Activated T-cell treated with anti-CD3 and anti-CD28 coated beads for 48 hours (primary cell): ENCODE results near the gene ARMC2.
A peak's percentile ranks its signal among the peaks of the same experiment; 100 is the strongest.
"Not testable (repeated sequence)": the region's sequence is repeated elsewhere in the genome, so short reads cannot be mapped to it uniquely, and the experiment has no call there.

ENCODE experiments used
- DNase-seq: peaks from one replicate; pipeline ENCODE4 v3.0.0-alpha.2; 2020; ENCODE audit warnings: low read depth

The ARMC2 gene

DNA sequence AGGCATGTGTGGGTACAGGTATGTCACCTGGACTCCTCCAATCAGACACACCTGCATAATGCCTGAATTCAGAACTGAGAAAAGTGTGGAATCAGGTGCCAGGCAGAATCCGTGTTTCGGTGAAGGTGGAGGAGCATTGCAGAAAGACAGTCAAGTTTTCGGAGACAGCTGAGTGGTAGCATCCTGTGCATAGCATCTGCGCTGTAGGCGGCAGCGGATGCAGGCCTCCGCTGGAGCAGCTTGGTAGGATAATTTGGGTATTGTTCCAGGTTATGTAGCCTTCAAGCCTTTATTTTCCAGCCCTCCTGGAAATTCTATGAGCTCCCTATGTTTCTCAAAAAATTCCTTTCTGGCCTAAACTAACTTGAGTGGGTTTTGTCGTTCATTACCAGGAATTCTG, 15.5 kb upstream of the ARMC2 start:
- DNase-seq = no peak

DNA sequence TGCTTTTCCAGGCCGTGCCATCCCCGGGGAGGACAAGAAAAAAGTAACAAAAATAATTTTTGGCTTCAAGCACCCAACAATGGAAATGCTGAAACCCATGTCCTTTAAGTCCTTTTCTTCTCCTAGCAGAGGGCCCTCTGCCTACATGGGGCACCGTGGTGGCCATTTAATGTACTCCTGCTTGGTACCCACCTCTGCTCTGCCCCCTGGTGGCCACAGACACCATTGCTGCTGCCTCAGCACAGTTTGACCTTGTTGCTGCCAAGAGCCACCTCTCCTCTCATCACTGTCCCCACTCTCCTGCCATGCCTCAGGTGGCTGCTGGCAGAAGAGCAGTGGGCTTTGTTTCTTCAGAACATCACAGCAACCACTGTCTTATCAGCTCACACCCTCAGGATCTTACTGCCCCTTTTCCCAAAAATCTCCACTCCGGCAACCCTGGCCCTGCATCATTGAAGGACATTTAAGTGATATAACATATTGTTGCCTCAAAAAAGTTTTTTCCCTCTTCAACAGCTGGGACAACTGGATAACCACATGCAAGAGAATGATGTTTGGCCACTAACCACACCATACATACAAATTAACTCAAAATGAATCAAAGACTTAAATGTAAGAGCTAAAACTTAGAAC, 12.9 kb upstream of the ARMC2 start:
- DNase-seq = peak; percentile 74

DNA sequence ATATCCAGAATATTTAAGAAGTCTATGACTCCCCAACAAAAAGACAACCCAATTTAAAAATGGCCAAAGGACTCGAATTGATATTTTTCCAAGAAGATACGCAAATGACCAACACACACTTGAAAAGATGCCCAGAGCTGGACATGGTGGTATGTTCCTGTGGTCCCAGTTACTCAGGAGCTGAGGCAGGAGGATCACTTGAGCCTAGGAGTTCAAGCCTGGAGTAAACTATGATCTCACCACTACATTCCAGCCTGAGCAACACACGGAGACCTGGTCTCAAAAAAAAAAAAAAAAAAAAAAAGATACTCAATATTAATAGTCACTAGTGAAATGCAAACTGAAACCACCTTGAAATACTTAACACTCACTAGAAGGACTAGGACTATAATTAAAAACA, 12.2 kb upstream of the ARMC2 start:
- no peak for DNase-seq

DNA sequence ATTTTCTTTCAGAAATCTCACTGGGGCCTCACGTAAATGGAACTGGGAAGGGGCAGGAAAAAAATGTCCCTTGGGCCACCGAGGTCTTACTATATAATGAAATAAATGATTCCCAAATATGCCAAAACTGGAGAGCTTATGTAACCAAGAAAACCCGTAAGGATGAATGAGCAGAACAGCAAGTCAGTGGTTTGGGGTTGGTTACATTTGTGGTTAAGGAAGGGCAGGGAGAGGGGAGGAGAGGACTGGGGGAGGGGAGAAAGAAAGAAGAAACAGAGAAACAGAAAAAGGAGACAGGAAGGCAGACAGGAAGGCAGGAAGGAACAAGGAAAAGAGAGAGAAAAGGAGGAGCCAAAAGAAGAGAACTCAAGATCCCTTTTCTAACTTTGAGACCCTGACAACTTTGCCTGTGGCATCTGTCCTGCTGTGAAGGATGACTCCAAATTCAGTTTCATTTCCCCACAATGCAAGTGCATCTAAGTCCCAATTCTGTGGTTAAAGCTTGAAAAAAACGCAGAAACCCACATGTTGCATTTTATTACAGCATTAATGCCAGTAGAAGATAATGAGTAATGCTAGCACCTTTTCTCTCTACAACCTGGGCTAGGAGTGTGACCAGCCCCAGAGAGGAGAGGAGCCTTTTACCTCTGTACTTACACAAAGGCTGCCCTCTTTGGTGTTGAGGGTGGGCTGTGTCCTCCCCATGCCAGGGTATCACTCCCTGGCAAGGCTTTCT, 10.8 kb upstream of the ARMC2 start:
- no peak for DNase-seq

DNA sequence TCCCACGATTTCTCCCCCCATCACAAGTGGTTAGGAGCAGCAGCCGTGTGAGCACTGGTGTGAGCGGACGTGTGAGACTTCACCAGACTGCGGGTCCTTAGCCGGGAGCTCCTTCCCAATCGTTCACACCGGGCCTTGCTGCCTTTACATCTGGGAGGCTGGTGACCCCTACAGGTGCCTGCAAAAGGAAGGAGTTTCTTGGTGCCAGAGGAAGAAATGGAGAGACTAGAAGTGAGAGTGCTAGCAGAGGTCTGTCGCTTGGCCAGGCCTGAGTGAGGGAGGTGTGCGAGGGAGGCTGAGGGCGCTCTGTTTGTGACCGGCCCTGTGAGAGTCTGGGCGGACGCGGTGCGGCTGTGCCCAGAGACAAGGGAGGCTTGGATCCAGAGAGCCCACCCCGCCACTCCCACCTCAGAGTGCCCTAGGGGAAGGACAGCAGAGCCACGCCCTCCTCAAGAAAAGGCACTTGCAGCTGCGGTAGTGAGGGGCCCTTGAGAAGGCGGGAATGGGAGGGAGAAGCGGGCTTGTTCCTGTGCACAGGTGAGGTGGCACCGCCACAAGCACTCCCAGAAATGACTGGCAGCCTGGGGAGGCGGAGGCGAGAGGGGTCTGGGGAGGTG, 10.0 kb upstream of the ARMC2 start:
- no peak for DNase-seq

DNA sequence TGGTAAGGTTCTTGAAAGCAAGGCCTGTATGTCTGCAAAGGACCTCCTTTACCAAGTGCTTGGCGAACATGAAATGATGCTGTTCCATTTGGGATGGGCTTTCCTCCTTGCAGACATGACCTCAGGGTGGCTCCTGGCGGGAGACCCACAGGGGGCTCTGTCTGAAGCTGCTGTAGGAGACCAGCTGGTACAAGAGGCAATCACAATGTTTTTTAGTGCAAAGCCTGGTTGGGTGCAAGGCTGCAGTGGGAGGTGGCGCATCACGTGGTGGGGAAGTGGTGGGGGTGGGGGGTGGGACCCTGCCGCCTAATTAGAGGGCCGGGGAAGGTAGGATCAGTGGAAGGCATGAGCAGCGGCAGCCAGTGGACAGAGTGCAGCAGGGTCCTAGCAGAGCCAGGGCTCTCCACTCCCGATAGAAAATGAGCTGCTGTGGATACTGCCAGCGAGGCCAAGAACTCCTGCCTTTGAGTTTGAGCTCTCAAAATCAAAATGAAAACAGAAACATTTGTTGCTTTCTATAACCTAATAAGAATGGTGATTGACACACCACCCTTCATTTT, 9.1 kb upstream of the ARMC2 start:
- DNase-seq = no peak

DNA sequence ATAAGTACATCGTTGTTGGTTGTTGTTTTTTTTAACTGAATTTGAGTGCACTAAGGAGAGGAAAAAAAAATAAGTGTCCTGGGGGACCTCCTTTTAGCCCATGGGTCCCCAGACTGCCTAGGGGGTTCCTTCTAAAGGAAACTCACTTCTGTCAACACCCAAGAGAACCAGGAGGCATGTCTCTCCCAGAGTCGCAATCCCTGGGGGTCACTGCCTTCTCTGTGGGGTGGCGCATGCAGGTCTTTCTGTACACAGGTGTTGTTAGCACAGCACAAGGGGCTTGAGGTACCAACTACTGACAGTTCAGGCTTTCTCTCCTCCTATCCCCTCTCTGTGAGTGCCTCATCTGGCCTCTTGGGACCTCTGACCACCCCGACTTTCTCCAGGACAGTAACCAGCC, 7.3 kb upstream of the ARMC2 start:
- no peak for DNase-seq

DNA sequence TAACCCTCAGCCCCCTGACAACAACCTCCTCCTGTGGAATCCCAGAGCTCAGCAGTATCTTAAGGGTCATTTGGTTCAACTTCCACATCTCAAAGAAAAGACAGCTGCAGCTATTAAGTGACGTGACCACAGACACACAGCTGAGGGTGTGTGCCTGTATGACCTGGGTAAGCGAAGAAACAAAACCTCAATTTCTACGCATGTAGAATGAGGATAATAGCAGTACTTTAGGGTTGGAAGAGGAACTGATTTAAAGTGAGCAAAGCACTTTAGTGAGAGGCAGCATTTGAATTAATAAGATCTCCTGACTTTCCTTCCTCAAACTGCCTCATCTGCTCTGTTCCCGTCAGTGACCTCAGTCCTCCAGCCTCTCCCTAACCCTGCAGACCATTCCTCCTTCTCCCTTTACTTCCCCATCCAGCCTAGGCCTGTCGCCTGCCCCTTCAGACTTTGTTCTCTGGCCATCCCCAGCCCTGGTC, 6.8 kb upstream of the ARMC2 start:
- no peak for DNase-seq

DNA sequence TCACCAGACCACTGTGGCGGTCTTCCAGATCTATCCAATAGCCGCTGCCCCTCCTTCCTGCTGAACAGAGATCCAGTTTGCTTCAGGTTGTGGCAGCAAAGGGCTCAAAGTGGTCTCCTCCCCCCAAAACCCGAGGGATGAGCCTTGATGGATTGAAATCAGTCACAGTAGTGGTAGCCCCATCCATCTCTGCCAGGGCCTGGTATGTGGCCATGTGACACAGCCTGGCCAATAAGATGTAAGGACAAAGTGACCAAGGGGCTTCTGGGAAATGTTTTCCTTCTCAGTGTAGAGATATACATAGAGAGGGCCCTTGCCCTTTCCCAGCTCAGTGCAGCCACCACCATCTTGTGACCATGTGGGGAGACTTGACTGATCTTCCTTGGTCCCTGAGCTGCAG, 4.1 kb upstream of the ARMC2 start:
- no peak for DNase-seq

DNA sequence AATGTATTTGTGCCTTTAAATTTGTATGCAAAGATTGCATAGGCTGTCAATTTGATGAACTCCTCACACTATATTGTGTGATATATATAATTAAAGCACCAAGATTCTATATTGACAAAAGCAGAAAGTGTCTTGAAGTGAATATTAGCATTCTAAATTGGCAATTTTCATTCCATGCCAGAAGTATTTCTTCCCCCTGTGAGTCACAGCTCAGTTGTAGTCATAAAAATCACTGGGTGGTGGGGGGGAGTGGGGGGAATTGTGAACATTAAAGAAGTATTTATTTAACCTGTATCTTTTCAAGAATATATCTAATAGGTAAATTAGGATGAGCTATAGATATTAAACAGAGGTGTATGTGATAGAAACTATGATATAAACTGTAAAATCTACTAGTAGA, 3.1 kb upstream of the ARMC2 start:
- DNase-seq = no peak

DNA sequence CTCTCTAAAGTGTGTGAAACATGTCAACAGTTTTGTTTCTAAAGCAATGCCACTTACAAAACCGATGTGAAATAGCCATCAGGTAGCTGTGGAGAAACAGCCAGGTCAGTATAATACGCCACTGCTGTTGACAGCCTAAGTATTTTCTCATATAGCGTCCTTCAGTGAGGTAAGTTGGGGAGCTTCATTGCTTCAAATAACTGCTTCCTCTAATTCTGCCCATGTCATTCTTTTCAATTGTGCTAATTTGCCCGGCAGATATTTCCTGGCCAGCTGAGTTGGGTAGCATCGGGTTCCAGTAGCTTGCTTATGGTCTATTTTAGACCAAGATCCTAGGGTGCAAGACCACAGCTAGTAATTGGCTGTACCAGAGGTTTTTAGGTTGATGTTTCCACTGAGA, 2.1 kb upstream of the ARMC2 start:
- no peak for DNase-seq

DNA sequence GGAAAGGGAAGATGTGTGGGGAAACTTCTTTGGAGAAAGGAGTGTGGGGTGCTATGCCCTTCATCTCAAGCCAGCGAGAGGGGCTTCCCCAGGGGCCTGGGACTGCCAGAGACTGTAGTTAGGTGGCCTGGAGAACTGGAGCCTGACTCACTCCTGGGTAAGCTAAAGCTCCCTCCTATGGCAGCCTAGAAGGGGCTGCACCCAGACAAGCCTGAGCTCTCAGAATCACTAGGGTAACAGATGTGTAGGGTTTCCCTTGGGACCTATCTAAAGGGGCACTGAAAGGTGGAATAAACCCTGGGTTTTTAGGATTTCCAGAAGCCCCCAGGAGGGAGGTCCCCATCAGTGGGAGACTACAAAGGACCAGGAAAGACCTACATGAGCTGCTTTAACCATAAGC, 1.6 kb upstream of the ARMC2 start:
- DNase-seq = no peak

DNA sequence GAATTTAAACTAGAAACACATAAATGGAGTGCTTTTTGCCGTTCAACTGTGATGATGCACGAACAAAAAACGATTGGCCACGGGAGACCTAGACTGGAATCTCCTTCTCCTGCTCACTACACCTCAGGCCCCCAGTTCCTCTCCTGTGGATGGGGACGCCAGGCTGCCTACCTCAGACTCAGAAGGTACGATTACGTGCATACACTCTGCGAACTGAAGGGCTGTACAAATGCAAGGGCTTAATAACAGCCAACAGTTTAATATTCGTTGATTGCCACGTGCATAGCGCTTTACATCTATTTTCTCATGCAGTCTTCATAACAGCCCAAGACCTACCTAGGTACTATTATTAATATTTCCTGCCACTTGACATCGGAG, 495 bp upstream of the ARMC2 start:
- DNase-seq = no peak

DNA sequence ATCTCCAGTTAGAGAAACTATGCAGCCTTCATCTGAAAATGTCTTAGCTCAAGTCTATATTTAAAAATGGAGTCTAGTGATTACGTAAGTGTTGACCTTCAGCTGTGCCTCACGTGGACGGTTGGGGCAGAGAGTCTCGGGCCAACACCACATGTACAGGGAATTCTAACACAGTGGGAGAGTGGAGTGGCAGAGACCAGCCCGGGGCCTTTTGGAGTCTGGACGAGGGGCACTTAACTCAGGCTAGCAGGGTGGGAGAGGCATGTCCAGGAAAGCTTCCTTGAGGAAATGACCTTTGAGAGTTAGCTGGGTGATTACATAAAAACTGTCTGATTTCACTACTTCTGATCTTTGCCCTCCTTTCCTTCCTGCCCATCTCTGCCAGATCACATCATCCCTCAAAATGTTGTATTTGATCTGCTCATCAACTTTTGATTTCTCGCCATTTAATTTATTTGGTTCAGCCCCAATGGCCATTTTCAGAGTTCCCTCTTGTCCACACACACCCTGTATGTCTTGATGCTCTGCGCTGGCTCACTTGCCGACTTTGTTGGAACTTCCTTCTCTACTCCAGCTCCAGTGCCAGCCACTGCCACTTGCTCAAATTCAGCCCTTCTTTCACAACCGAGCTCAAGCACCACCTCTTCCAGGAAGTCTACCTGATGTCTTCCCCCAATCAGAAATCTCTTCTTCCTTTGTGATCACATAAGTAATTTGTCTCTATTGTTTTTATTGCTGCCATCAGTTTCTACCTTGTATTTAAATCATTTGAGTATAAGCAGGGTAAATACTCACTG, 2.6 kb downstream of the ARMC2 start:
- DNase-seq = no peak

DNA sequence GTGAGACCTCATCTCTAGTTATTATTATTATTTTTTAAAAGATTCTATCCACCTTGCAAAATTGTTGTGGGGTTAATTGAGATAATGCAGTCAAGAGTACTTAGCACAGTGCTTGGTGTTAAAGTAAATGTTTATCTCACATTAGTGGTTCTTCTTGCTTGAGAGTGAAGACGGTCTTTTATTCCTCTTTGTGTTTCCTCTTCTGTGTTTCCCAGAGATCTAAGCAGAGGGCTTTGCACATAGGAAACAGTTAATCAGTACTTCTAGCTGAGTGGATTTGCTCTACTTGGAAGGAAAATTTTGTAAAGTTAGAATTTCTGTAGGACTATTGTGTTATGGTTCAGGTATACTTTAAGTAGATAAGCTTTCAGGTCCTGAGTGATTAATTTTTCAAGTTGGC, 3.5 kb downstream of the ARMC2 start:
- DNase-seq = no peak

DNA sequence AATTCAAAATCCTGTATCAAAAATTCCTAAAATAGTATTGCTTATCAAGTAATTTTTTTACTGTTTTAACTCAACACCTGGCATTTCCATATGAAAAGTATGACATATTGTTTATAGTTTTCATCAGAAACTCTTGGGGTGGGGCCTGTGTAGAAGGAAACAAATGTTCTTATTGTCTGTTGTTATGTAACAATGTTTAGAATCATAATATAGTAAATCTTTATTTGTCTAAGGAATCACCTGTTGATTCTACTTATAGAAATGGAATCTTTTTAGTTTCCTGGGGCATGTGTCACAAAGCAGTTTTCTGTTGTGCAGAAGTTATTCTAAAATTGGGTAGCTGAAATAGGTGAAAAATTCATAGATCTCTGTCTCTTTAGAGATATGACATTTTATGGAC, 4.9 kb downstream of the ARMC2 start:
- DNase-seq = no peak

DNA sequence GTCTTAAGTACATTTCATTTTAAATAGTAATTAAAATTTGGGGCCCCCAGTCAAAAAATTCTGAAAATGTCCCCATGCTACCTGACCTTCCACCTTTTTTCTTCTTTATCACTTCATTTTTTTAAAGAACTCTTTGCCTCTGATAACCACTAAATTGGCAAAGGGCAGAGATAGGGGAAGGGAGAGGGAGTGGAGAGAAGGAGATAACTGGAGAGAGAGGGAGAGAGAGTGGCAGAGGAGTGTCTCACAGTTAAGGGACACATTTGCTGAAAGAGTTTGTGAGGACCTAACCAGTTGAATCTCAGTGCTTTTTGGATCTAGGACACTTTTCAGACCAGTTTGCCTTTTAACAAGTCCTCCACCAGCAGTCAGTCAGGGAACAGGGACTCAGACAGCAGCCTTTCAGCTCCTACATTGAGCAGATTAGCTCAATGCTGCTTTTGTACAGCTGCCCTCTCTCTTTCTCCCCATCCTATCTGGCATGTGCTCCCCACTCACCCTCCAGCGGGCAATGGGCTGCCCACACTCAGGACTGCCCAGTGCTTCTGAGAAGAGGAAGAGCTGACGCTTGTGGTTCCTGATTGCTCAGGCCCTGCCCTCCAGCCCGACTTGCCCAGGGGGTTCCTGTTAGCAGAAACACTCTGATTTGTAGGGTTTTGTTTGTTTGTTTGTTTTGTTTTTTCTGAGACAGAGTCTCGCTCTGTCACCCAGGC, 14.4 kb downstream of the ARMC2 start:
- no peak for DNase-seq

DNA sequence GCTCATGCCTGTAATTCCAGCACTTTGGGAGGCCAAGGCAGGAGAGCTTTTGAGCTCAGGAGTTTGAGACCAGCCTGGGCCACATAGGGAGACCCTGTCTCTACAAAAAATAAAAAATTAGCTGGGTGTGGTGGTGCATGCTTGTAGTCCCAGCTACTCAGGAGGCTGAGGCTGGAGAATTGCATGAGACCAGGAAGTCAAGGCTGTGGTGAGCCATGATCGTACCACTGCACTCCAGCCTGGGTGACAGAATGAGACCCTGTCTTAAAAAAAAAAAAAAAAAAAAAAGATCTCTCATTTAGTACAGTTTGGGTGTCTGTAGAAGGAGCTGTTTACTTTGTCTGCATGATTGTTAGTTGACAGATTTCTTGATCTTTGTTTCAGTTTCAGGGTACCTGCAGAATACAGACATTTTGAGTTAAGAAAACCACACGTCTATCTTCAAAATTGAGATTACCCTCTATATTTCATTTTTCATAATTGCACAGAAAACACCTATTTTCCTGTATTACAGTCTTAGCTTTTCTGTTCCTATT, 17.6 kb downstream of the ARMC2 start:
- not testable (repeated sequence) for DNase-seq

DNA sequence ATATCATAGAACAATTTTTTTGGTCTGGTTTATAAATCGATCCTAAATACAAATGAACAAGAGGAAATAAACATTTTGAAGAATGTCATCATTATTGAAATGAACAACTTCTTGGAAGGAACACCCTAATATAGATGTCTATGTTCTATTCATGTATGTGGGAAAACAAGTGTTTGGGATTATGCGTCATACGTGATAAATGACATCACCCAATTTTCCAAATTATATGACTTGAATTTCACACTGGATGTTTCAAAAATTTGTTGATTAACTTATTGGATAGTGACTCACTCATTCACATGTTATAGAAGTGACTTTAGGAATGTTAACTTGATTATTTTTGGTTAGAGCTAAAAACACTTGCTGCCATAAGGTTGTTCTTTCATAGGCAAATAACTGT, 18.6 kb downstream of the ARMC2 start:
- DNase-seq = no peak

DNA sequence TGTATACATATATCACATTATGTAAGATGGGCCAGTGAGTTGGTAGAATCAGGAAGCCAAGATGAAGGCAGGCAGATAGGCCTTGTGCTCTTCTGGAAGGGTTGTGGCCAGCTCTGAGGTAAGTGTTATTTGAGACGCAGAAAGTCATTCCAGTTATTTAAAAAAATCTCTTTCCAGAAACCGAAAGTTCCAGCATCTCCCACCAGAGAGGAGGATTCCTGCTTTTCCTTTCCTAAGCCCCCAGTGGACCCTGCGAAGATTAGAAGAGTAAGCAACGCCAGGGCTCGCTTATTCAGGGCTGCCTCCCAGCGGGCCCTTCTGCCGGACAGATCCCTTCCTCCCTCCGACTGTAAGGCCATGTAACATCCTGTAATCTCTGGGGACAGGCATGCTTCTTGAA, 20.4 kb downstream of the ARMC2 start:
- DNase-seq = no peak

DNA sequence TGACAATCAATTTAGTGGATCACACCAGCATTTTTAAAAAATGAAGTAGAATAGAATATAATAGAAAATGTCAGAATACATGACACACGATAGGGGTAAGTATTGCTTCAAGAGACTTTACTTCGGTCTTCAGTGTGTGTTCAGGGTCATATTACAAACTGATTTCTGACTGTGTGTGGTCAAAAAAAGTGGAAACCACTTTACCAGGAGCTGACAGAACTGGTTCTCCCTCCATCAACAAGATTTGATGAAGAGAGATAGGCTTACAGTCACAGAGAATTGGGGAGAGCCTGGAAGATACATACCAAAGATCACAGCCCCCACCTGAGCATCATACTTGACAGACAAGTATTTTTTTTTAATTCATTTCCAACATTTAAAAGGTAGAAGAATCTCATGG, 21.7 kb downstream of the ARMC2 start:
- no peak for DNase-seq

DNA sequence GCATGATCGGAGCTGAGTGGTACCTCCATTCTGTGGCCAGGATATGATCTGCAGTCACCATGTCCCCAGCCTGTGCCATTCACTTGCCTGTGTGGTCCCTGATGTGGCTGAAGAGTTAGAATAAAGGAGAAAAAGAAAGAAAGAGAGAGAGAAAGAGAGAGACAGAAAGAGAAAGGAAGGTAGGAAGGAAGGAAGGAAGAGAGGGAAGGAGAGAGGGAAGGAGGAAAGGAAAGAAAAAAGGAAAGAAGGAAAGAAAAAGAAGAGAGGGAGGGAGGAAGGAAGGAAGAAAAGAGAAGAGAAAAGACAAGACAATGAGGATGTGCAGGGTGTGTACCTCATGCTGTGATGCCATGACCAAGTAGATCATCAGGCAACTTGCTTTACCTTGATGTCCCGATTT, 22.1 kb downstream of the ARMC2 start:
- DNase-seq = no peak
